Stimulated activated CD4-positive, alpha-beta T cell treated with anti-CD3 and anti-CD28 coated beads, Interleukin-2, amount 100 ng/mL, for 24 hours (primary cell): Measurements from ENCODE around the gene SULT1A4.
A peak's percentile ranks its signal among the peaks of the same experiment; 100 is the strongest.
"Not testable (repeated sequence)": the region's sequence is repeated elsewhere in the genome, so short reads cannot be mapped to it uniquely, and the experiment has no call there.

ENCODE experiments used
- DNase-seq, 2 donors: peaks; one replicate each; pipeline ENCODE4 v3.0.0-alpha.2; 2020

Gene SULT1A4

DNA sequence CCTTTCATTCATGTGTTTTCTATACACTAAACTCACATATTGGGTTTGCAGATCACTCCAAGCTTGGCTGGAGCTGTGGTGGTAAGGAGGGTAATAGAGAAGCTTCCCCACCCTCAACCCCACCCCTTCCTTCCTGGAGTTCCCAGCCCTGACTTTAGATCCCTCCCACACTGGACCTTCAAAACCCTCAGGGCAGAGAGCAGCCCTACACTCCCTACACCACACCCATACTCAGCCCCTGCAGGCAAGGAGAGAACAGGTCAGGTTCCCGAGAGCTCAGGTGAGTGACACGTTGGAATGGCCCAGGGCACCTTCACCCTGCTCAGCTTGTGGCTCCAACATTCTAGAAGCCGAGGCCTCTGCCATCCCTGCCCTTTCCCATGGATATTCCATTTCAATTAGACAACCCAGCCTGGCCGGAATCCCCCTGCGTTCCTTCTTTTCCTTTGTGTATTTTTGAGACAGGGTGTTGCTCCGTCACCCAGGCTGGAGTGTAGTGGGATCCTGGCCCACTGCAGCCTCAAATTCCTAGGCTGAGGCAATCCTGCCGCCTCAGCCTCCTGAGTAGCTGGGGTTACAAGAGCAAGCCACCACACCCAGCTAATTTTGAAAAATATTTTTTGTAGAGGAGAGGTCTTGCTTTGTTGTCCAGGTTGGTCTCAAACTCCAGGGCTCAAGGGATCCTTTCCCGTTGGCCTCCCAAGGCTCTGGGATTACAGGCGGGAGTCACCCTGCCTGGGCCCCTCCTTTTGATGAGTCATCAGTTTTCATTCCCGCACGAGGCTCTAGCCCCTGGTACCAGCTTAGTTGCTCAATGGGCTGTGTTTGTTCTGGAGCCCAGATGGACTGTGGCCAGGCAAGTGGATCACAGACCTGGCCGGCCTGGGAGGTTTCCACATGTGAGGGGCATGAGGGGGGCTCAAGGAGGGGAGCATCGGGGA is at the start of gene SULT1A4:
SULT1A4 (plus strand) TSS at position 208 of the 941 bp plus-strand sequence. CDS start 1,473 bp downstream, outside the sequence.
- not testable (repeated sequence) for DNase-seq

DNA sequence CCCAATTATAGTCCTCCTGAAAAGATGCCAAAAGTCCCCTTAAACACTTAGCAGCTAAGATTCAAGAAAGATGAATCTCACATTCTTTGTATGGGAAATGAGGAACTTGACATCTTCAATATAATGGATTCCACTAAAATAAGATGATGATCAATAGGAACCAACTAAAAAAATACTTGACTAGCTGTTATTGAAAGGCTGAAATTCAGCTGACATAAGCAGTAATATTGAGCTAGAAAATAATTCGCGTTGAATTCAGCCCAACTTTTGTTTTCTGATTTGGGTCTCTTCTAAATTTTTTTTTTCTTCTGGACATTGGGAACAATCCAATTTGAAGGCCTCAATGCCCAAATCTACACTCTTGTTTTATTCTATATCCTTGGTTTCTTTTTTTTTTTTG is 36.1 kb upstream of the SULT1A4 start:
- DNase-seq: not testable (repeated sequence)

DNA sequence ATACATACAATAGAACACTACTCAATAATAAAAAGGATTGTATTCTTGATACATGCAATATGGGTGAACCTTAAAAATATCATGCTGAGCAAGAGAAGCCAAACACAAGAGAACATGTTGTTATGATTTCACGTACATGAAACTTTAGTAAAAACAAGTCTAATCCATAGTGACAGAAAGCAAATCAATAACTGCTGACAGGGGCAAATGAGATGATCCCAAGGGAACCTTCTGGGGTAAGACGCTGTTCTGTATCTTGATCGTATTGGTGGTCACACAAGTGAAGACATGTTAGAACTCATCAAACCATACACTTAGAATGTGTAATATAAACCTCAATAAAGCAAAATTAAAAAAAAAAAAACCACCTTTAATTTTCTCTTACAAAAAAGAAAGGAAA is 34.3 kb upstream of the SULT1A4 start:
- not testable (repeated sequence) for DNase-seq

DNA sequence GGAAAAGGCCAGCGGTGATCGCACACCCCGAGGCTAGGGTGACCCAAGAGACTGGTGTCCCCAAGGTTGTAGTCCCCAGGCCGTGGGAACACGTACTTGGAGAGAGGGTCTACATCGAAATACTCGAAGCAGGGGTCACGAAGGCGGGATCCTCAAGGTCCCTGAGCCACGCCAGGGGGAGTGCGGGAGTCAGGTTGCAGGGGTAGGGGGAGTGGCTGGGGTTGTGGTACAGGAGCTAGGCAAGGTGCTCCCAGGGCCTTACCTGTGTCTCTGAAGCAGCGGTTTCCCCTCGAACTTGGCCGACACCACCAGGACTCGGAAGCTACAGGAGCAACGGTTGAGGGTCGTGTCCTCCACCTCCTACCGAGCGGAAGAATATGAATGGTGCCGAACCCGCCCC is 6.0 kb upstream of the SULT1A4 start:
- DNase-seq: not testable (repeated sequence)

DNA sequence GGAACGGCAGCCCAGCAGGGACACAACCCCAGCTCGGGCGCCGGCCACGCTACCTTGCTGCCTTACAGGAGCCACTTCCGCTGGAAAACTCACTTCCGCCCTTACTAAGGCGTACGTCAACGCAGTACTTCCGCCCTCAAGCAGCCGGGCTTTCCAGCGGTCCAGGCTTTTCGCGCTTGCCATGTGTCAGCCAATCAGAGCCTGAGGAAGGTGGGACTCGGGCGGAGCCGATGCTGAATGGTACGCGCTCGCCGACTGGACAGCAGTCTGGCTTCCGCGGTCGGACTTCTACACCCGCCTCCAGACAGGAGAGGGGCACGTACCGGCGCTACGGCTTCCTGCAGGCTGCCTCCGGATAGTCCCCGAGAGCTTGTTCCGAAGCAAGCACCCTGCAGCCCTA is 5.4 kb upstream of the SULT1A4 start, which contains the start of the genes BOLA2 and SLX1B:
BOLA2 (minus strand) TSS at position 83 of the 400 bp plus-strand sequence. CDS start 98 bp downstream, outside the sequence.
SLX1B (plus strand) TSS at position 265 of the 400 bp plus-strand sequence.
- DNase-seq: not testable (repeated sequence)

DNA sequence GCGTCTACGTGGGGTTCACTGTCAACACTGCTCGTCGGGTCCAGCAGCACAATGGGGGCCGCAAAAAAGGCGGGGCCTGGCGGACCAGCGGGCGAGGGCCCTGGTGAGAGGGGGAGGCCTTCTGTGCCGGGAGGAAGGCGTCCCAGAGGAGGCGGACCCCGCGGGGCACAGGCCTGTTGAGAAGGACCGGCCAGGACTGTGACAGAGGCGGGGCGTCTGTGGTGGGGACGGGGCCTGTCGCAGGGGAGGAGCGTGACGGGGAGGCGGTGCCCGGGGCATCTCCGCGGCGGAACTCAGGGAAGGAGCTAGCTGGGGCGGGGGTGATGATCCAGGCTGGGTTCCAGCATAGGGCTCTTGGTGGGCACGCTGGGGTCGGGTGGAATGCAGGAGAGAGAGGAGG is 4.9 kb upstream of the SULT1A4 start:
- DNase-seq: not testable (repeated sequence)

DNA sequence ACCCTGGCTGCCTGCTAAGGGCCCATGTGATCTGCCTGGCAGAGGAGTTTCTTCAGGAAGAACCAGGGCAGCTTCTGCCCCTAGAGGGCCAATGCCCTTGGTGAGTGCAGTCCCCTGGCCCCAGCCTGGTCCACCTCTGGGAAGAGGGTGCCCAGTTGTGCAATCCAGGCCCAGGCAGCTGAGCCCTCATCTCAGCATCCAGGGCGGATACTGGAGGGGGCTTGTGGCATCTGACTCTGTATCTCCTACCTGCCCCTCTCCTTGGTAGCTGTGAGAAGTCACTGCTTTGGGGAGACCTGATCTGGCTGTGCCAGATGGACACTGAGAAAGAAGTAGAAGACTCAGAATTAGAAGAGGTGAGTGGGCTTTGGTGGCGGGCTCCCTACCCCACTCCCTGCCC is 2.1 kb upstream of the SULT1A4 start:
- not testable (repeated sequence) for DNase-seq

DNA sequence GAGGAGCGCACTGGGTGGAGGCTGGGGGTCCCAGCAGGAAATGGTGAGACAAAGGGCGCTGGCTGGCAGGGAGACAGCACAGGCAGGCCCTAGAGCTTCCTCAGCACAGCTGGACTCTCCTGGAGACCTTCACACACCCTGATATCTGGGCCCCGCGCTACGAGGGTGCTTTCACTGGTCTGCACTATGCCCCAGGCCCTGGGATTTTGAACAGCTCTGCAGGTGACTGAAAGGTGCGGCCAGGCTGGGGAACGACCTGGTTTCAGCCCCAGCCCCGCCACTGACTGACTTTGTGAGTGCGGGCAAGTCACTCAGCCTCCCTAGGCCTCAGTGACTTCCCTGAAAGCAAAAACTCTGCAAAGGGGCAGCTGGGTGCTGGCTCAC is 926 bp downstream of the SULT1A4 start:
- not testable (repeated sequence) for DNase-seq

DNA sequence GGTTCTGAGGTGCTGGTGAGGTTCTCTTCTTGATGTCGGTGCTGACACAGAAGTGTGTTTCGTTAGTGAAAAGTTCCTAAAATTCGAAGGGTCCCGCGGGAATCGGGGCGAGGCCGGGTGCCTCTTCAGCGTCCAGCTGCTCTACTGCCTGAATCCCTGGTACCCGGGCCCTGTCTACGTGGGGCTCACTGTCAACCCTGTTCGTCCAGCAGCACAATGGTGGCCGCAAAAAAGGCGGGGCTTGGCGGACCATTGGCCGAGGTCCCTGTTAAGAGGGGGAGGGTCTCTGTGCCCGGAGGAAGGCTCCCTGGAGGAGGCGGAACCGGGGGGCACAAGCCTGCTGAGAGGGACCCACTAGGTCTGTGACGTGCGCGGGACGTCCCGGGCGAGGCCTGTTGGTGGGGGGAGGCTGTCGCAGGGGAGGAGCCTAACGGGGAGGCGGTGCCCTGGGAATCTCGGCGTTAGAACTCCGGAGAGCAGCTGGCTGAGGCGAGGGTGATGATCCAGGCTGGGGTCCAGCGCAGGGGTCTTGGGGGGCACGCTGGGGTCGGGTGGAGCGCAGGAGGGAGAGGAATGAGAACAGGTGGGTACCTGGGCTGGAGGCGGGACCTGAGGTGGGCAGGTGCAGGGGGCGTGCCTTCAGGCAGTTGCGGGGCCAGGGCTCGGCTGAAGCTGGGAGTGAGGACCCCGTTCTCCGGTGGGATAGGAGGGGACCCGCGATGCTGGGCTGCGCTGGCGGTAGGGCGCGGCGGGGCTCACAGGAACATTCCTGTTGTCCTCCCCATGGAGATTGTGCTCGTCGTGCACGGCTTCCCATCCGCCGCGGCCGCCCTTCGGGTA is 6.5 kb downstream of the SULT1A4 start:
- not testable (repeated sequence) for DNase-seq

DNA sequence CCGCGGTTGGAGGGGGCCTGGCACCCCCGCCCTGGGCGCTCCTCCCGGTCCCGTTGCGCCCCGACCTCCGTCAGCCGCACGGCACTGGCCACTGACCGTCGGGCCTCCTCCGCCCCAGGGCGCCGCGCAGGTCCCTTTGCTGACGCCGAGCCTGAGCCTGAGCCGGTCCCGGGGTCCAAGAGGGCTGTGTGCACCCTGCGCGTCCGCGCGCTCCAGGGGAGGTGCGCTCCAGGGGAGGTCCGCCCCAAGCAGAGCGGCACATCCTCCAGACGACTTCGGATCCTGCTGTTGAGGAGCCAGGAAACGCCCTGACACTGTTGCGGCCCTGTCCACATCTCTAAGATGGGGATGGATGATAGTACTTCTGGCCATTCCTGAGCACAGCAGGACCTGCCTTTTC is 7.2 kb downstream of the SULT1A4 start:
- DNase-seq: not testable (repeated sequence)

DNA sequence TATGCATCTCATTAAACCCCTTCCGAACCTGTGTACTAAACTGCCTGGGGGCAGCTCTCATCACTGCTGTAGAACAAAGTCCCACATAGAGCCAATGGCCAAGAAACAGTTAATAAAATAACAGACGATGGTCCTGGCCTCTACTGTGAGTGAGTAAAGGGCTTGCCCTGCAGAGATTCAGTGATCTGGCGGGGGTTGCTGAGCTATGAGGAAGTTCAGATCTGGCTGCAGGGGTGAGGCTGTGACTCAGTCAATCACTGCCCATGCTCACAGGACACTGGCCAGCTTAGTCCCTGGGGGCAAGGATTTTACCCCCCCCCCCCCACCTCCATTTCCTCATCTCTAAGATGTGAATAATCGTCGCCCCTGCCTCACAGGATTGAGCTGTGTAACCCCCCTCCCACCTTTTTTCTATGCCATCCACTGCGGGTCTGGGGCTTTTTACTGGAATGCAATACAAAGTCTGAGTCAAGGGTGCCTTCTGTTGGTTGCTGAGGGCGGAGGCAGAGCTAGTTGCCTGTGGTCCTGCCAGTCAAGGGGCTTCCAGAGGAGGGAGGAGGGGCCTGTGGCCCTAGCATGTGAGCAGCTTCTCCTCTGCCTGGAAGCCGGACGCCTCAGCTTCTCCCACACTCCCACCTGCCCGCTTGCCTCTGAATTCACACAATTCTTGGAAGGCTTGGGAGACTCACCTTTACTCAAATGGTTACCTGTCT is 8.1 kb downstream of the SULT1A4 start:
- DNase-seq: not testable (repeated sequence)

DNA sequence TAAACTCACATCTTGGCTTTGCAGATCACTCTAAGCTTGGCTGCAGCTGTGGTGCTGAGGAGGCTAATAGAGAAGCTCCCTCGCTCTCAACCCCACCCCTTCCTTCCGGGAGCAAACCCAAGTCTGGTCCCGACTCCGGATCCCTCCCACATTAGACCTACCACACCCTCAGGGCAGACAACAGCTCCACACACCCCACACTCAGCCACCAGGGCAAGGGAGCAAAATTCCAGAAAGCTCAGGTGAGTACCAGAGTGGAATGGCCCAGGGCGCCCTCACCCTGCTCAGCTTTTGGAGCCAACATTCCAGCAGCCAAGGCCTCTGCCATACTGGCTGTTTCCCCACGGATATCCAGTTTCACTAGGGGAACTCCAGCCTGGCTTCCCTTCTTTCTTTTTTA is 9.9 kb downstream of the SULT1A4 start:
- peak; percentile 22 to 39 for DNase-seq

DNA sequence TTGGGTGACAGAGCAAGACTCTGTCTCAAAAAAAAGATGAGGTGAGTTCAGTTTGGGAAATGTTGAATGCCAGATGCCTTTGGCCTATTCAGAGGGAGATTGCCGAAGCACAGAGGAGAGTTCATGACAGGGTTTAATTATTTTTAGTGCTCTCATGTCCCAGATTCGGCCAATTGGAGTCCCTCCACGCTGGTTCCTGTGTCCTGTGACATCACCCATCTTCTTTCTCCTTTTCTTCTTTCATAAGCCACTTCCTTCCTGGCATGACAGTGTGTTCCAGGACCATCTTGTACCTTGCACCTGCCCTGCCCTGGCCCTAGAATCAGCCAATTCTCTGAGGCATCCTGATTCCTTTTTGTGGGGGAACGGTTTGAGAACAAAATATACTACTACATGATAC is 12.4 kb downstream of the SULT1A4 start:
- not testable (repeated sequence) for DNase-seq

DNA sequence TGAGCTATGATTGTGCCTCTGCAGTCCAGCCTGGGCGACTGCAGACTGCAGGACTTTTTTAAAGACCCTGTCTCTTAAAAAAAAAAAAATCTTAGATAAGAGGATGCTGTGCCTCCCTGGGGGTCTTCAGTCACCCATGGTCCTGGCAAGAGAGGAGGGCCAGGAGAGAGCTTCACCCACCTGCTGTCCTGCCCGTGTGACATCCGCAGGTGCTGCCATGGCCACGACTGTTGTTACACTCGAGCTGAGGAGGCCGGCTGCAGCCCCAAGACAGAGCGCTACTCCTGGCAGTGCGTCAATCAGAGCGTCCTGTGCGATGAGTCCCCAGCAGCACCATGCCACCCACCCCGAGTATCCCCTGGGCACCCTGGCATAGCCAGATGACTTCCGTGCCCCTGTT is 22.6 kb downstream of the SULT1A4 start:
- DNase-seq: not testable (repeated sequence)

DNA sequence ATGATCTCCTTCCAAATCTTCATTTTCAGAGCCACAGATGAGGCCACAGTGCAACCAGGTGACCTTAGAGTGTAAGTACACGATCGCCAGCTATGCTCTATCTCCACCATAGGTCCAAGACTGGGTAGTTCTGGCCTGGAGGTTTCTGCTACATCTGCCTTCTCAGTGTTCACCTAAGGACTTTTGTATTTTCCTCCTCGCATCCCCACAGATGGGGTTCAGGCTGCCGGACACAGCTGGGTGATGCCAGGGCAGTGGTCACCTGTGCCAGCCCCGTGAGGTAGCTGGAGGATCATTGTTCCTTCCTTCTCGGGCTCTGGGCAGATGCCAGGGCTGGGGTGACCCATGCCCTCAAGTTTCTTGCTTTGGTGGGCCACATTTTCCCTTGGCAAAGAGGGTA is 46.6 kb downstream of the SULT1A4 start, which contains the start of gene NPIPB12:
NPIPB12 (minus strand) TSS at position 101 of the 400 bp plus-strand sequence.
- not testable (repeated sequence) for DNase-seq
